Jurkat, Clone E6-1 (cell line): ENCODE results near the gene TEX48.

ENCODE experiments used
- DNase-seq: peaks from one replicate; pipeline ENCODE4 v3.0.0-alpha.2; 2011; ENCODE audit warnings: low read depth, low spot score
- H3K4me3 ChIP-seq: 2 replicates; pipeline ENCODE4 v1.5.1; 2011; ENCODE audit warnings: mild to moderate bottlenecking, low read length, control low read depth, moderate library complexity

TEX48 gene

GRCh38 chr9:114634387-114634786, 47.6 kb downstream of the TEX48 start:
- no peak overlapping the region for H3K4me3 ChIP-seq
- no peak for DNase-seq

- H3K4me3 ChIP-seq: no peak overlapping the region
- DNase-seq: no peak
These were observed 48.4 kb downstream of the TEX48 start for GRCh38 chr9:114633438-114634089.

- H3K4me3 ChIP-seq: no peak overlapping the region
- DNase-seq: no peak
These were observed 50.8 kb downstream of the TEX48 start for GRCh38 chr9:114631166-114631565.

GRCh38 chr9:114629563-114630090, 52.4 kb downstream of the TEX48 start:
- no peak overlapping the region for H3K4me3 ChIP-seq
- DNase-seq: no peak

- H3K4me3 ChIP-seq: no peak overlapping the region
- no peak for DNase-seq
These were observed 54.4 kb downstream of the TEX48 start for GRCh38 chr9:114627553-114627952.

- H3K4me3 ChIP-seq: no peak overlapping the region
- no peak for DNase-seq
These were observed 55.5 kb downstream of the TEX48 start for GRCh38 chr9:114626415-114627020.

GRCh38 chr9:114624677-114625076, 57.3 kb downstream of the TEX48 start:
- no peak for DNase-seq
- no peak overlapping the region for H3K4me3 ChIP-seq

- DNase-seq: no peak
These were observed 59.9 kb downstream of the TEX48 start for GRCh38 chr9:114621975-114622609.

GRCh38 chr9:114621561-114621960, 60.4 kb downstream of the TEX48 start:
- DNase-seq: no peak
- no peak overlapping the region for H3K4me3 ChIP-seq

More at GRCh38 chr9:114621975-114622609, 59.9 kb downstream of the TEX48 start:
- no peak overlapping the region for H3K4me3 ChIP-seq

GRCh38 chr9:114619191-114619761, 62.7 kb downstream of the TEX48 start:
- no peak for DNase-seq
- no peak overlapping the region for H3K4me3 ChIP-seq

- DNase-seq: no peak
- H3K4me3 ChIP-seq: no peak overlapping the region
These were observed 65.1 kb downstream of the TEX48 start for GRCh38 chr9:114616684-114617520.
